ENCODE measurements around the gene RTL1. TPM values are rescaled to one million over a fixed set of nuclear protein-coding genes. Genes with fewer than 3 reads are reported as not detected.

RTL1 gene
- total RNA-seq, 1 experiment from 2014 or later = not detected

GRCh38 chr14:100898935-100899883 lies 4.3 kb downstream of the RTL1 start:
- DNase-seq (ENCODE audit: low spot score) = no peak

- DNase-seq (ENCODE audit: low spot score) = no peak
These were observed 5.1 kb downstream of the RTL1 start for GRCh38 chr14:100898465-100898864.

- no peak for DNase-seq (ENCODE audit: low spot score)
These were observed 7.0 kb downstream of the RTL1 start for GRCh38 chr14:100896369-100897060.

- no peak for DNase-seq (ENCODE audit: low spot score)
These were observed 8.1 kb downstream of the RTL1 start for GRCh38 chr14:100895411-100895810.

GRCh38 chr14:100894416-100894815 lies 9.1 kb downstream of the RTL1 start:
- no peak for DNase-seq (ENCODE audit: low spot score)

GRCh38 chr14:100893760-100894159 lies 9.8 kb downstream of the RTL1 start:
- no peak for DNase-seq (ENCODE audit: low spot score)

GRCh38 chr14:100893228-100893601 lies 10.3 kb downstream of the RTL1 start:
- no peak for DNase-seq (ENCODE audit: low spot score)

- no peak for DNase-seq (ENCODE audit: low spot score)
These were observed 10.9 kb downstream of the RTL1 start for GRCh38 chr14:100892496-100893227.

- no peak for DNase-seq (ENCODE audit: low spot score)
These were observed 11.7 kb downstream of the RTL1 start for GRCh38 chr14:100891501-100892445.

GRCh38 chr14:100891051-100891450 lies 12.5 kb downstream of the RTL1 start:
- DNase-seq (ENCODE audit: low spot score) = no peak

- no peak for DNase-seq (ENCODE audit: low spot score)
These were observed 13.3 kb downstream of the RTL1 start for GRCh38 chr14:100890061-100890850.

GRCh38 chr14:100889641-100890040 lies 13.9 kb downstream of the RTL1 start:
- no peak for DNase-seq (ENCODE audit: low spot score)

GRCh38 chr14:100888789-100889315 lies 14.7 kb downstream of the RTL1 start:
- DNase-seq (ENCODE audit: low spot score) = no peak

GRCh38 chr14:100887728-100888335 lies 15.7 kb downstream of the RTL1 start:
- DNase-seq (ENCODE audit: low spot score) = no peak

- DNase-seq (ENCODE audit: low spot score) = no peak
These were observed 17.9 kb downstream of the RTL1 start for GRCh38 chr14:100885617-100886016.

- no peak for DNase-seq (ENCODE audit: low spot score)
These were observed 18.3 kb downstream of the RTL1 start for GRCh38 chr14:100885196-100885595.

- no peak for DNase-seq (ENCODE audit: low spot score)
These were observed 19.1 kb downstream of the RTL1 start for GRCh38 chr14:100884456-100884855.

GRCh38 chr14:100883789-100884101 lies 19.8 kb downstream of the RTL1 start:
- DNase-seq (ENCODE audit: low spot score) = no peak

- DNase-seq (ENCODE audit: low spot score) = no peak
These were observed 20.3 kb downstream of the RTL1 start for GRCh38 chr14:100882991-100883788.
